H9 (cell line): Measurements from ENCODE around the gene PTPN3. TPM values are rescaled to one million over a fixed set of nuclear protein-coding genes. Genes with fewer than 3 reads are reported as not detected.

Source experiments
- DNase-seq: peaks from one replicate; pipeline ENCODE4 v3.0.0-alpha.2; 2017
- H2AFZ ChIP-seq: one replicate; pipeline ENCODE4 v1.6.1; 2013; ENCODE audit warnings: mild to moderate bottlenecking, low read length, control low read depth, moderate library complexity
- H2AK5ac ChIP-seq: 2 replicates; pipeline ENCODE4 v1.6.1; 2013; ENCODE audit warnings: low read length, control low read depth, mixed read lengths; ENCODE audit not compliant: insufficient read length
- H2BK120ac ChIP-seq: one replicate; pipeline ENCODE4 v1.6.1; 2013; ENCODE audit warnings: low read depth, mild to moderate bottlenecking, low read length, control low read depth, inconsistent platforms; ENCODE audit not compliant: poor library complexity, severe bottlenecking
- H2BK12ac ChIP-seq: 2 replicates; pipeline ENCODE4 v1.6.1; 2013; ENCODE audit warnings: low read length, control low read depth, mixed read lengths, low read depth; ENCODE audit not compliant: insufficient read length
- H2BK15ac ChIP-seq: 2 replicates; pipeline ENCODE4 v1.6.1; 2013; ENCODE audit warnings: low read depth, low read length, control low read depth
- H2BK20ac ChIP-seq: one replicate; pipeline ENCODE4 v1.6.1; 2013; ENCODE audit warnings: low read depth, mild to moderate bottlenecking, low read length, control low read depth, inconsistent platforms; ENCODE audit not compliant: poor library complexity, severe bottlenecking
- H2BK5ac ChIP-seq: 2 replicates; pipeline ENCODE4 v1.6.1; 2013; ENCODE audit warnings: low read length, control low read depth, mixed read lengths; ENCODE audit not compliant: insufficient read length
- H3K14ac ChIP-seq: 2 replicates; pipeline ENCODE4 v1.6.1; 2013; ENCODE audit warnings: low read length, control low read depth; ENCODE audit not compliant: insufficient read depth
- H3K18ac ChIP-seq: 2 replicates; pipeline ENCODE4 v1.6.1; 2013; ENCODE audit warnings: low read depth, mild to moderate bottlenecking, mixed read lengths, low read length, control low read depth; ENCODE audit not compliant: insufficient read length
- H3K23ac ChIP-seq: 2 replicates; pipeline ENCODE4 v1.6.1; 2013; ENCODE audit warnings: low read length, control low read depth, mixed read lengths, low read depth; ENCODE audit not compliant: insufficient read length
- H3K23me2 ChIP-seq: 2 replicates; pipeline ENCODE4 v1.6.1; 2013; ENCODE audit warnings: low read depth, mild to moderate bottlenecking, mixed read lengths, low read length, control low read depth; ENCODE audit not compliant: insufficient read length, poor library complexity, severe bottlenecking
- H3K27ac ChIP-seq: 2 replicates; pipeline ENCODE4 v1.5.1; 2013; ENCODE audit warnings: low read length, control low read depth, mixed read lengths, low read depth; ENCODE audit not compliant: insufficient read length
- H3K27me3 ChIP-seq: 2 replicates; pipeline ENCODE4 v1.6.1; 2013; ENCODE audit warnings: low read length, control low read depth, inconsistent platforms; ENCODE audit not compliant: insufficient read depth
- H3K4ac ChIP-seq: 2 replicates; pipeline ENCODE4 v1.6.1; 2013; ENCODE audit warnings: low read depth, mild to moderate bottlenecking, control low read depth, inconsistent platforms, low read length, moderate library complexity
- H3K4me1 ChIP-seq: 2 replicates; pipeline ENCODE4 v1.6.1; 2013; ENCODE audit warnings: low read length, control low read depth, inconsistent platforms; ENCODE audit not compliant: insufficient read depth
- H3K4me2 ChIP-seq: 2 replicates; pipeline ENCODE4 v1.6.1; 2013; ENCODE audit warnings: low read length, control low read depth, mixed read lengths; ENCODE audit not compliant: insufficient read length, insufficient read depth
- H3K56ac ChIP-seq: 2 replicates; pipeline ENCODE4 v1.6.1; 2013; ENCODE audit warnings: low read depth, mild to moderate bottlenecking, mixed read lengths, low read length, control low read depth; ENCODE audit not compliant: insufficient read length
- H3K79me1 ChIP-seq: 2 replicates; pipeline ENCODE4 v1.6.1; 2013; ENCODE audit warnings: low read depth, mild to moderate bottlenecking, moderate library complexity, low read length, control low read depth, inconsistent platforms; ENCODE audit not compliant: insufficient read depth, poor library complexity, severe bottlenecking
- H3K79me2 ChIP-seq: 2 replicates; pipeline ENCODE4 v1.6.1; 2013; ENCODE audit warnings: low read length, control low read depth, inconsistent platforms; ENCODE audit not compliant: insufficient read depth
- H3K9ac ChIP-seq: 2 replicates; pipeline ENCODE4 v1.6.1; 2013; ENCODE audit warnings: low read length, control low read depth, mixed read lengths; ENCODE audit not compliant: insufficient read length; ENCODE audit errors: extremely low read depth
- H3K9me3 ChIP-seq: one replicate; pipeline ENCODE4 v1.6.1; 2013; ENCODE audit warnings: low read depth, low read length, inconsistent platforms; ENCODE audit not compliant: control insufficient read depth
- H3T11ph ChIP-seq: one replicate; pipeline ENCODE4 v1.6.1; 2013; ENCODE audit warnings: mild to moderate bottlenecking, low read length, control low read depth, inconsistent platforms
- H4K20me1 ChIP-seq: one replicate; pipeline ENCODE4 v1.6.1; 2013; ENCODE audit not compliant: control insufficient read depth, insufficient read length, insufficient read depth
- H4K5ac ChIP-seq: 2 replicates; pipeline ENCODE4 v1.6.1; 2013; ENCODE audit warnings: low read depth, mild to moderate bottlenecking, mixed read lengths, low read length, control low read depth; ENCODE audit not compliant: insufficient read length
- H4K8ac ChIP-seq: replicated peaks from 2 replicates; pipeline ENCODE4 v1.6.1; 2013; ENCODE audit warnings: low read length, control low read depth, mixed read lengths, low read depth; ENCODE audit not compliant: insufficient read length
- H4K91ac ChIP-seq: 2 replicates; pipeline ENCODE4 v1.6.1; 2013; ENCODE audit warnings: low read depth, mild to moderate bottlenecking, moderate library complexity, mixed read lengths, low read length, control low read depth; ENCODE audit not compliant: insufficient read length
- H3K27ac Mint-ChIP-seq, 3 experiments: 2 replicates in 2 of 3; 3 replicates in 1 of 3; pipeline ENCODE4 v1.8.0; 2020 to 2021; ENCODE audit warnings: mixed read lengths in 3 of 3, mild to moderate bottlenecking in 1 of 3, moderate library complexity in 1 of 3
- H3K27me3 Mint-ChIP-seq: 2 replicates; pipeline ENCODE4 v1.8.0; 2021; ENCODE audit warnings: low read depth, mild to moderate bottlenecking, moderate library complexity, mixed read lengths
- H3K36me3 Mint-ChIP-seq, 3 experiments: 2 replicates in 2 of 3; 3 replicates in 1 of 3; pipeline ENCODE4 v1.8.0; 2020 to 2021; ENCODE audit warnings: low read depth in 3 of 3, mixed read lengths in 3 of 3; ENCODE audit not compliant: insufficient read depth in 1 of 3
- H3K4me1 Mint-ChIP-seq, 2 experiments: 2 replicates each; pipeline ENCODE4 v1.8.0; 2020; ENCODE audit warnings: mixed read lengths in 2 of 2
- H3K4me3 Mint-ChIP-seq, 2 experiments: 2 replicates in 1 of 2; 3 replicates in 1 of 2; pipeline ENCODE4 v1.8.0; 2020 to 2021; ENCODE audit warnings: mild to moderate bottlenecking in 2 of 2, mixed read lengths in 2 of 2, moderate library complexity in 1 of 2
- H3K9me3 Mint-ChIP-seq, 2 experiments: 2 replicates in 1 of 2; 3 replicates in 1 of 2; pipeline ENCODE4 v1.8.0; 2020; ENCODE audit warnings: mild to moderate bottlenecking in 2 of 2, mixed read lengths in 2 of 2, moderate library complexity in 1 of 2
- WGBS: extraction: QIAGEN DNeasy Blood & Tissue Kit; methylation state at CpG from one replicate; pipeline ENCODE4 v1.1.7; 2013; ENCODE audit warnings: missing lambda C conversion rate, low lambda C conversion rate, mixed read lengths; ENCODE audit not compliant: insufficient read length; ENCODE audit errors: extremely low coverage; 5-methylcytosine and 5-hydroxymethylcytosine counted together
- total RNA-seq: library from RNA; stranded (reverse); gene quantifications from 2 replicates; pipeline ENCODE4 v1.2.1, GENCODE V29; 2021
- TF ChIP-seq, protein P1 (sequence below): fragments of 200-600 bp; sonication (generic); conservative IDR thresholded peaks from 3 replicates; pipeline ENCODE4 v1.8.0; 2021; ENCODE audit warnings: antibody characterized with exemption, mild to moderate bottlenecking

The PTPN3 gene
- total RNA-seq, 1 experiment from 2014 or later, result 2.6 TPM

DNA sequence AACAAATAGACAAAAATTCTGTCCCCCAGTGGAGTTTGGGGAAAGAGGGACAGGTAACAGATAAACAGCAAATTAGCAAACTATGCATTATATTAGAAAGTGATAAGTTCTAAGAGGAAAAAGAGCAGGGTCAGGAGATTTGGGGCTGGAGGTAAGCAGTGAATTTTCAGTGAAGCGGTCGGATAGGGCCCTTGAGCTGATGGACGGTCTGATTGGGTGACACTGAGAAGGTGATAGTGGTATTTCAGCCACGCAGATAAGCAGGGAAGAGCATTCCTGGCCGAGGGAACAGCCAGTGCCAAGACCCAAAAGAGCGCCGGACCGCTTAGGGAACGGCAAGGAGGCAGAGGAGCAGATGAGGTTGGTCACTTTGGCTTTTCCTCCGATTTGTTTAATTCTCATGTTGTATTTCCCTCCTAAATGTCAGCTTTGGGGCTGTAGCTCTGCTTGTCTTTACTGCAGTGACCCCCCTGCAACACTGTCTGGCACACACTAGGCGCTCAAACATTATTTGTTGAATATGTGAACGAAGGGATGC lies 1.1 kb upstream of the PTPN3 start:
- no peak overlapping the region for H2AK5ac ChIP-seq
- no CpG with 5 or more reads among the region's 12 CpGs for WGBS
- no peaks in the 10 kb centered on the region for H3K79me1 ChIP-seq
- no peak overlapping the region for H3K56ac ChIP-seq
- no peak overlapping the region for H3K27ac ChIP-seq
- Mint-ChIP-seq H3K9me3 (no peaks in the 10 kb centered on the region; a peak in 1 of 5 replicates), H3K36me3 (peaks cover 0 to 4% (median 0%) of the 10 kb centered on the region in 3 experiments; a peak in 3 of 7 replicates), H3K4me3 (peak overlapping the region; percentile 74 to 82), H3K27ac (no peak overlapping the region), H3K4me1 (peaks cover 20 to 24% of the 10 kb centered on the region in 2 experiments), H3K27me3 (peaks cover 83% of the 10 kb centered on the region)
- H3K9ac ChIP-seq, result no peak overlapping the region
- H4K8ac ChIP-seq, result no peak overlapping the region
- no peak overlapping the region for H2BK20ac ChIP-seq
- H3K23me2 ChIP-seq, result no peaks in the 10 kb centered on the region
- no peaks in the 10 kb centered on the region for H3K79me2 ChIP-seq
- H3K4ac ChIP-seq, result no peak overlapping the region
- no peaks in the 10 kb centered on the region for H3K4me1 ChIP-seq
- H2BK5ac ChIP-seq, result no peak overlapping the region
- no peak overlapping the region for H3K23ac ChIP-seq
- no peaks in the 10 kb centered on the region for H3K9me3 ChIP-seq
- no peak overlapping the region for H2BK12ac ChIP-seq
- H3K4me2 ChIP-seq, result peak overlapping the region; percentile 68
- H2BK15ac ChIP-seq, result no peak overlapping the region
- H3K27me3 ChIP-seq, result peaks cover 29% of the 10 kb centered on the region; the same call in 1 of the 2 replicates
- no peak overlapping the region for H2BK120ac ChIP-seq
- no peak for DNase-seq
- no peak overlapping the region for H4K91ac ChIP-seq
- no peak overlapping the region for H3K14ac ChIP-seq
- no peak overlapping the region for H3K18ac ChIP-seq
- H4K20me1 ChIP-seq, result no peaks in the 10 kb centered on the region
- H4K5ac ChIP-seq, result no peak overlapping the region
- H2AFZ ChIP-seq, result no peak overlapping the region
- no peak overlapping the region for H3T11ph ChIP-seq
- TF ChIP-seq, protein P1, sequence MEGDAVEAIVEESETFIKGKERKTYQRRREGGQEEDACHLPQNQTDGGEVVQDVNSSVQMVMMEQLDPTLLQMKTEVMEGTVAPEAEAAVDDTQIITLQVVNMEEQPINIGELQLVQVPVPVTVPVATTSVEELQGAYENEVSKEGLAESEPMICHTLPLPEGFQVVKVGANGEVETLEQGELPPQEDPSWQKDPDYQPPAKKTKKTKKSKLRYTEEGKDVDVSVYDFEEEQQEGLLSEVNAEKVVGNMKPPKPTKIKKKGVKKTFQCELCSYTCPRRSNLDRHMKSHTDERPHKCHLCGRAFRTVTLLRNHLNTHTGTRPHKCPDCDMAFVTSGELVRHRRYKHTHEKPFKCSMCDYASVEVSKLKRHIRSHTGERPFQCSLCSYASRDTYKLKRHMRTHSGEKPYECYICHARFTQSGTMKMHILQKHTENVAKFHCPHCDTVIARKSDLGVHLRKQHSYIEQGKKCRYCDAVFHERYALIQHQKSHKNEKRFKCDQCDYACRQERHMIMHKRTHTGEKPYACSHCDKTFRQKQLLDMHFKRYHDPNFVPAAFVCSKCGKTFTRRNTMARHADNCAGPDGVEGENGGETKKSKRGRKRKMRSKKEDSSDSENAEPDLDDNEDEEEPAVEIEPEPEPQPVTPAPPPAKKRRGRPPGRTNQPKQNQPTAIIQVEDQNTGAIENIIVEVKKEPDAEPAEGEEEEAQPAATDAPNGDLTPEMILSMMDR, result no peak
